Astrocyte (in vitro differentiated cells and primary cell): Measurements from ENCODE around the gene KCNK10.

Experiments
- CTCF ChIP-seq: IDR thresholded peaks from 2 replicates; pipeline ENCODE4 v1.5.1; 2011; ENCODE audit warnings: low read depth, mild to moderate bottlenecking, inconsistent platforms, low read length, moderate library complexity; ENCODE audit not compliant: insufficient read depth
- EZH2 ChIP-seq: IDR thresholded peaks from 2 replicates; pipeline ENCODE4 v1.6.1; 2012; ENCODE audit warnings: mild to moderate bottlenecking, low read length, inconsistent platforms; ENCODE audit not compliant: insufficient read depth

DNA sequence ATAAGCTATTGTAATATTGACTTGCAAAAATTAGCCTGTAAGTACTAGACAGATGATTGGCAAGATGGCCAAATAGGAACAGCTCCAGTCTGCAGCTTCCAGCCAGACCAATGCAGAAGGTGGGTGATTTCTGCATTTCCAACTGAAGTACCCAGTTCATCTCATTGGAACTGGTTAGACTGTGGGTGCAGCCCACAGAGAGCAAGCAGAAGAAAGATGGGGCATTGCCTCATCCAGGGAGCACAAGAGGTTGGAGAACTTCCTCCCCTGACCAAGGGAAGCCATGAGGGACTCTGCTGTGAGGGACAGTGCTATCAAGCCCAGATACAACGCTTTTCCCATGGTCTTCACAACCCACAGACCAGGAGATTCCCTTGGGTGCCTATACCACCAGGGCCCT lies 46.4 kb upstream of the KCNK10 start:
- TF ChIP-seq CTCF (no peak), EZH2 (no peak)
